ENCODE data around the gene TBC1D2B.

The TBC1D2B gene

GRCh38 chr15:78108300-78109084 is 31.0 kb upstream of the TBC1D2B start:
- H4K8ac ChIP-seq (ENCODE audit: low read depth, low read length), result no peak overlapping the region
- H3K18ac ChIP-seq (ENCODE audit: low read length), result no peak overlapping the region
- no peak overlapping the region for H3K27ac ChIP-seq (replicated peaks; ENCODE audit: low read length)
- H3K4ac ChIP-seq (ENCODE audit: low read length), result no peak overlapping the region
- H2BK5ac ChIP-seq (ENCODE audit: low read length), result peak overlapping the region; percentile 50
- H3K9me3 ChIP-seq (replicated peaks in 1 of 2; ENCODE audit: control insufficient read depth in 2 of 2, insufficient read depth in 1 of 2, low read depth in 1 of 2, low read length in 2 of 2), result no peaks in the 10 kb centered on the region
- no peak overlapping the region for H3K23ac ChIP-seq (ENCODE audit: low read depth, low read length, poor library complexity)
- H2AFZ ChIP-seq (ENCODE audit: low read length), result no peak overlapping the region
- H3K4me2 ChIP-seq (ENCODE audit: insufficient read depth, low read length, poor library complexity, severe bottlenecking), result no peak overlapping the region
- no peak overlapping the region for H2BK12ac ChIP-seq (ENCODE audit: low read length)
- H4K91ac ChIP-seq (ENCODE audit: low read depth, low read length, poor library complexity), result no peak overlapping the region
- peak; percentile 59 for DNase-seq (ENCODE audit: low spot score)
- H3K4me1 ChIP-seq (ENCODE audit: control insufficient read depth in 2 of 2, insufficient read depth in 1 of 2, low read depth in 1 of 2, low read length in 2 of 2), result peaks cover 0 to 3% of the 10 kb centered on the region in 2 donors
- H3K4me3 ChIP-seq (ENCODE audit: low read length in 2 of 2), result no peak overlapping the region
- H3K36me3 ChIP-seq (replicated peaks in 1 of 2; ENCODE audit: control insufficient read depth in 2 of 2, insufficient read depth in 2 of 2, low read length in 2 of 2), result peaks cover 0 to 4% of the 10 kb centered on the region in 2 donors
- H3K79me1 ChIP-seq (ENCODE audit: low read depth, low read length), result no peaks in the 10 kb centered on the region
- no peak overlapping the region for H3K14ac ChIP-seq (ENCODE audit: low read length)
- H3K27me3 ChIP-seq (ENCODE audit: control insufficient read depth in 3 of 3, insufficient read depth in 3 of 3, low read depth in 1 of 3, low read length in 3 of 3), result no peaks in the 10 kb centered on the region
- no peak overlapping the region for H2BK120ac ChIP-seq (ENCODE audit: low read depth, low read length)
- peak overlapping the region; percentile 44 for H2AK5ac ChIP-seq (ENCODE audit: low read depth, low read length)
- no peak overlapping the region for H2BK15ac ChIP-seq (ENCODE audit: low read length)
- no peak overlapping the region for H3K9ac ChIP-seq (ENCODE audit: low read depth, low read length, poor library complexity)
- no CpG with 5 or more reads among the region's 11 CpGs for WGBS, 2 donors (ENCODE audit: extremely low coverage in 2 of 2, insufficient read length in 2 of 2, insufficient replicate concordance in 1 of 2)

- Histone ChIP-seq H2BK15ac (ENCODE audit: low read length) (no peak overlapping the region), H3K9me3 (replicated peaks in 1 of 2; ENCODE audit: control insufficient read depth in 2 of 2, insufficient read depth in 1 of 2, low read depth in 1 of 2, low read length in 2 of 2) (no peaks in the 10 kb centered on the region), H3K4me3 (ENCODE audit: low read length in 2 of 2) (no peak overlapping the region), H2AK5ac (ENCODE audit: low read depth, low read length) (no peak overlapping the region), H3K9ac (ENCODE audit: low read depth, low read length, poor library complexity) (no peak overlapping the region), H3K4me2 (ENCODE audit: insufficient read depth, low read length, poor library complexity, severe bottlenecking) (no peak overlapping the region), H3K36me3 (replicated peaks in 1 of 2; ENCODE audit: control insufficient read depth in 2 of 2, insufficient read depth in 2 of 2, low read length in 2 of 2) (peaks cover 0 to 4% of the 10 kb centered on the region in 2 donors), H4K91ac (ENCODE audit: low read depth, low read length, poor library complexity) (peak overlapping the region; percentile 88), H2BK120ac (ENCODE audit: low read depth, low read length) (no peak overlapping the region), H2BK12ac (ENCODE audit: low read length) (no peak overlapping the region), H3K23ac (ENCODE audit: low read depth, low read length, poor library complexity) (no peak overlapping the region), H4K8ac (ENCODE audit: low read depth, low read length) (no peak overlapping the region), H3K4me1 (ENCODE audit: control insufficient read depth in 2 of 2, insufficient read depth in 1 of 2, low read depth in 1 of 2, low read length in 2 of 2) (peaks cover 0 to 3% of the 10 kb centered on the region in 2 donors), H3K79me1 (ENCODE audit: low read depth, low read length) (peaks cover 3% of the 10 kb centered on the region), H3K4ac (ENCODE audit: low read length) (no peak overlapping the region), H3K27ac (replicated peaks; ENCODE audit: low read length) (no peak overlapping the region), H3K27me3 (ENCODE audit: control insufficient read depth in 3 of 3, insufficient read depth in 3 of 3, low read depth in 1 of 3, low read length in 3 of 3) (no peaks in the 10 kb centered on the region), H2BK5ac (ENCODE audit: low read length) (no peak overlapping the region), H3K18ac (ENCODE audit: low read length) (no peak overlapping the region), H2AFZ (ENCODE audit: low read length) (no peak overlapping the region), H3K14ac (ENCODE audit: low read length) (no peak overlapping the region)
- no CpG with 5 or more reads among the region's 8 CpGs for WGBS, 2 donors (ENCODE audit: extremely low coverage in 2 of 2, insufficient read length in 2 of 2, insufficient replicate concordance in 1 of 2)
- DNase-seq (ENCODE audit: low spot score), result no peak
These were observed 30.0 kb upstream of the TBC1D2B start for GRCh38 chr15:78107471-78107870.

GRCh38 chr15:78105476-78106241 is 28.1 kb upstream of the TBC1D2B start:
- no peak overlapping the region for H3K4me3 ChIP-seq (ENCODE audit: low read length in 2 of 2)
- H3K9me3 ChIP-seq (replicated peaks in 1 of 2; ENCODE audit: control insufficient read depth in 2 of 2, insufficient read depth in 1 of 2, low read depth in 1 of 2, low read length in 2 of 2), result no peaks in the 10 kb centered on the region
- no peak overlapping the region for H3K9ac ChIP-seq (ENCODE audit: low read depth, low read length, poor library complexity)
- H3K4me1 ChIP-seq (ENCODE audit: control insufficient read depth in 2 of 2, insufficient read depth in 1 of 2, low read depth in 1 of 2, low read length in 2 of 2), result peaks cover 0 to 3% of the 10 kb centered on the region in 2 donors
- no peak overlapping the region for H3K18ac ChIP-seq (ENCODE audit: low read length)
- H3K4ac ChIP-seq (ENCODE audit: low read length), result no peak overlapping the region
- H3K4me2 ChIP-seq (ENCODE audit: insufficient read depth, low read length, poor library complexity, severe bottlenecking), result no peak overlapping the region
- H2AFZ ChIP-seq (ENCODE audit: low read length), result no peak overlapping the region
- H3K14ac ChIP-seq (ENCODE audit: low read length), result peak overlapping the region; percentile 31
- H3K36me3 ChIP-seq (replicated peaks in 1 of 2; ENCODE audit: control insufficient read depth in 2 of 2, insufficient read depth in 2 of 2, low read length in 2 of 2), result peaks cover 0 to 4% of the 10 kb centered on the region in 2 donors
- H3K79me1 ChIP-seq (ENCODE audit: low read depth, low read length), result peaks cover 3% of the 10 kb centered on the region
- H3K27me3 ChIP-seq (ENCODE audit: control insufficient read depth in 3 of 3, insufficient read depth in 3 of 3, low read depth in 1 of 3, low read length in 3 of 3), result no peaks in the 10 kb centered on the region
- H2BK15ac ChIP-seq (ENCODE audit: low read length), result no peak overlapping the region
- H3K23ac ChIP-seq (ENCODE audit: low read depth, low read length, poor library complexity), result no peak overlapping the region
- WGBS, 2 donors (ENCODE audit: extremely low coverage in 2 of 2, insufficient read length in 2 of 2, insufficient replicate concordance in 1 of 2), result no CpG with 5 or more reads among the region's 16 CpGs
- H4K8ac ChIP-seq (ENCODE audit: low read depth, low read length), result no peak overlapping the region
- H3K27ac ChIP-seq (replicated peaks; ENCODE audit: low read length), result no peak overlapping the region
- no peak overlapping the region for H2BK12ac ChIP-seq (ENCODE audit: low read length)
- H4K91ac ChIP-seq (ENCODE audit: low read depth, low read length, poor library complexity), result no peak overlapping the region
- no peak overlapping the region for H2BK5ac ChIP-seq (ENCODE audit: low read length)
- no peak overlapping the region for H2AK5ac ChIP-seq (ENCODE audit: low read depth, low read length)
- no peak for DNase-seq (ENCODE audit: low spot score)
- no peak overlapping the region for H2BK120ac ChIP-seq (ENCODE audit: low read depth, low read length)
